Hepatocyte (in vitro differentiated cells): Measurements from ENCODE around the gene GRIN3B. TPM values are rescaled to one million over a fixed set of nuclear protein-coding genes. Genes with fewer than 3 reads are reported as not detected.

Experiments used
- DNase-seq: peaks from one replicate; pipeline ENCODE4 v3.0.0-alpha.2; 2016; ENCODE audit warnings: low spot score
- H2AFZ ChIP-seq: fragments of 200-600 bp; sonication (generic); 2 replicates; pipeline ENCODE4 v1.6.0; 2016; ENCODE audit warnings: antibody characterized with exemption, mild to moderate bottlenecking
- H3K27ac ChIP-seq: fragments of 200-600 bp; sonication (generic); 2 replicates; pipeline ENCODE4 v1.5.1; 2016; ENCODE audit warnings: mild to moderate bottlenecking
- H3K27me3 ChIP-seq: fragments of 200-600 bp; sonication (generic); 2 replicates; pipeline ENCODE4 v1.6.1; 2016
- H3K36me3 ChIP-seq: fragments of 200-600 bp; sonication (generic); replicated peaks from 2 replicates; pipeline ENCODE4 v1.5.1; 2016; ENCODE audit warnings: low read depth; ENCODE audit not compliant: insufficient read depth
- H3K4me1 ChIP-seq: fragments of 200-600 bp; sonication (generic); 2 replicates; pipeline ENCODE4 v1.5.1; 2016; ENCODE audit warnings: mild to moderate bottlenecking, moderate library complexity; ENCODE audit not compliant: insufficient read depth
- H3K4me2 ChIP-seq: fragments of 200-600 bp; sonication (generic); 2 replicates; pipeline ENCODE4 v1.6.0; 2016
- H3K4me3 ChIP-seq: fragments of 200-600 bp; sonication (generic); 2 replicates; pipeline ENCODE4 v1.5.1; 2016; ENCODE audit warnings: mild to moderate bottlenecking
- H3K79me2 ChIP-seq: fragments of 200-600 bp; sonication (generic); 2 replicates; pipeline ENCODE4 v1.6.0; 2017; ENCODE audit warnings: mild to moderate bottlenecking
- H3K9me2 ChIP-seq: fragments of 200-600 bp; sonication (generic); replicated peaks from 2 replicates; pipeline ENCODE4 v1.6.0; 2017; ENCODE audit warnings: mild to moderate bottlenecking; ENCODE audit not compliant: insufficient read depth
- H3K9me3 ChIP-seq: fragments of 200-600 bp; sonication (generic); 2 replicates; pipeline ENCODE4 v1.5.1; 2016; ENCODE audit warnings: low read depth, mild to moderate bottlenecking
- H4K20me1 ChIP-seq: fragments of 200-600 bp; sonication (generic); 2 replicates; pipeline ENCODE4 v1.6.0; 2016; ENCODE audit warnings: mild to moderate bottlenecking; ENCODE audit not compliant: insufficient read depth, poor library complexity, severe bottlenecking
- EZH2 ChIP-seq: fragments of 200-600 bp; sonication (generic); IDR thresholded peaks from 2 replicates; pipeline ENCODE4 v1.6.1; 2016; ENCODE audit warnings: antibody characterized with exemption, mild to moderate bottlenecking, borderline replicate concordance
- EZH2phosphoT487 ChIP-seq: fragments of 200-600 bp; sonication (generic); IDR thresholded peaks from one replicate; pipeline ENCODE4 v1.6.1; 2018; ENCODE audit warnings: antibody characterized with exemption, mild to moderate bottlenecking, low read depth, moderate library complexity; ENCODE audit not compliant: unreplicated experiment, severe bottlenecking
- WGBS: methylation state at CpG from one replicate; pipeline ENCODE4 v1.1.6; 2016; ENCODE audit warnings: low lambda C conversion rate; ENCODE audit errors: missing lambda C conversion rate; 5-methylcytosine and 5-hydroxymethylcytosine counted together
- polyA plus RNA-seq: library from polyadenylated mRNA; unstranded; fragments of >200 nt; fragmentation: Nextera tagmentation; extraction: Ambion mirVana; gene quantifications from 2 replicates; pipeline ENCODE4 v1.2.1, GENCODE V29; 2016
- total RNA-seq: library from RNA; depleted of rRNA; stranded (reverse); fragments of >200 nt; gene quantifications from 2 replicates; pipeline ENCODE4 v1.2.3, GENCODE V29; 2014
- TF ChIP-seq, protein P1 (sequence below): fragments of 200-600 bp; sonication (generic); IDR thresholded peaks from 2 replicates; pipeline ENCODE4 v1.5.1; 2016; ENCODE audit warnings: antibody characterized with exemption, mild to moderate bottlenecking; ENCODE audit not compliant: poor library complexity

The GRIN3B gene, protein sequence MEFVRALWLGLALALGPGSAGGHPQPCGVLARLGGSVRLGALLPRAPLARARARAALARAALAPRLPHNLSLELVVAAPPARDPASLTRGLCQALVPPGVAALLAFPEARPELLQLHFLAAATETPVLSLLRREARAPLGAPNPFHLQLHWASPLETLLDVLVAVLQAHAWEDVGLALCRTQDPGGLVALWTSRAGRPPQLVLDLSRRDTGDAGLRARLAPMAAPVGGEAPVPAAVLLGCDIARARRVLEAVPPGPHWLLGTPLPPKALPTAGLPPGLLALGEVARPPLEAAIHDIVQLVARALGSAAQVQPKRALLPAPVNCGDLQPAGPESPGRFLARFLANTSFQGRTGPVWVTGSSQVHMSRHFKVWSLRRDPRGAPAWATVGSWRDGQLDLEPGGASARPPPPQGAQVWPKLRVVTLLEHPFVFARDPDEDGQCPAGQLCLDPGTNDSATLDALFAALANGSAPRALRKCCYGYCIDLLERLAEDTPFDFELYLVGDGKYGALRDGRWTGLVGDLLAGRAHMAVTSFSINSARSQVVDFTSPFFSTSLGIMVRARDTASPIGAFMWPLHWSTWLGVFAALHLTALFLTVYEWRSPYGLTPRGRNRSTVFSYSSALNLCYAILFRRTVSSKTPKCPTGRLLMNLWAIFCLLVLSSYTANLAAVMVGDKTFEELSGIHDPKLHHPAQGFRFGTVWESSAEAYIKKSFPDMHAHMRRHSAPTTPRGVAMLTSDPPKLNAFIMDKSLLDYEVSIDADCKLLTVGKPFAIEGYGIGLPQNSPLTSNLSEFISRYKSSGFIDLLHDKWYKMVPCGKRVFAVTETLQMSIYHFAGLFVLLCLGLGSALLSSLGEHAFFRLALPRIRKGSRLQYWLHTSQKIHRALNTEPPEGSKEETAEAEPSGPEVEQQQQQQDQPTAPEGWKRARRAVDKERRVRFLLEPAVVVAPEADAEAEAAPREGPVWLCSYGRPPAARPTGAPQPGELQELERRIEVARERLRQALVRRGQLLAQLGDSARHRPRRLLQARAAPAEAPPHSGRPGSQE
- total RNA-seq (0.30 and 0.64 TPM in 2 replicates), polyA plus RNA-seq (0.48 and 0.49 TPM in 2 replicates)

DNA sequence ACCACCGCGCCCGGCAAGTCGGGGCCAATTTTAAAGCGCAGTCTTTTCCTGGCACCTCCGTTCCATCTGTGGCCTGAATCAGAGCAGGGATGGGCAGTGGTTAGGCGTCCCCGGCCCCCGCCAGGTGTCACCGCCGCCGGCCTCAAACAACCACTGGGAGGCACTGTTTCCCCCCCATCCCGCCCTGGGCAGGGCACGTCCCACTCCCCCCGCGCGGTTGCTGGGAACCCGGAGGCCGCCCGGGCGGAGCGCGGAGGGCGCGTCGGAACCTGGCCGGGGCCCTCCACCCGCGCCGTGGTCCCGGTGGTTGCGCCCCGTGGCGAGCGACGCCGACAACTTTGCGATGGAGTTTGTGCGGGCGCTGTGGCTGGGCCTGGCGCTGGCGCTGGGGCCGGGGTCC lies at the start of gene GRIN3B:
TSS of gene GRIN3B (plus strand) at position 325 of the 400 bp plus-strand sequence. CDS start at position 344, 19 bp downstream.
- H3K27ac ChIP-seq = no peak within 1 kb of the TSS
- peaks cover 53% of the 10 kb centered on the region for H3K27me3 ChIP-seq
- 10% methylated on average over 12 of the region's 43 CpGs for WGBS
- H3K4me2 ChIP-seq = peak within 1 kb of the TSS; percentile 90
- no peak within 1 kb of the TSS for H2AFZ ChIP-seq
- no peaks in the 10 kb centered on the region for H3K9me2 ChIP-seq
- peak; percentile 85 for DNase-seq
- no peaks in the 10 kb centered on the region for H3K36me3 ChIP-seq
- TF ChIP-seq EZH2phosphoT487 = no peak
- peak; percentile 23 for TF ChIP-seq EZH2
- TF ChIP-seq, protein P1, sequence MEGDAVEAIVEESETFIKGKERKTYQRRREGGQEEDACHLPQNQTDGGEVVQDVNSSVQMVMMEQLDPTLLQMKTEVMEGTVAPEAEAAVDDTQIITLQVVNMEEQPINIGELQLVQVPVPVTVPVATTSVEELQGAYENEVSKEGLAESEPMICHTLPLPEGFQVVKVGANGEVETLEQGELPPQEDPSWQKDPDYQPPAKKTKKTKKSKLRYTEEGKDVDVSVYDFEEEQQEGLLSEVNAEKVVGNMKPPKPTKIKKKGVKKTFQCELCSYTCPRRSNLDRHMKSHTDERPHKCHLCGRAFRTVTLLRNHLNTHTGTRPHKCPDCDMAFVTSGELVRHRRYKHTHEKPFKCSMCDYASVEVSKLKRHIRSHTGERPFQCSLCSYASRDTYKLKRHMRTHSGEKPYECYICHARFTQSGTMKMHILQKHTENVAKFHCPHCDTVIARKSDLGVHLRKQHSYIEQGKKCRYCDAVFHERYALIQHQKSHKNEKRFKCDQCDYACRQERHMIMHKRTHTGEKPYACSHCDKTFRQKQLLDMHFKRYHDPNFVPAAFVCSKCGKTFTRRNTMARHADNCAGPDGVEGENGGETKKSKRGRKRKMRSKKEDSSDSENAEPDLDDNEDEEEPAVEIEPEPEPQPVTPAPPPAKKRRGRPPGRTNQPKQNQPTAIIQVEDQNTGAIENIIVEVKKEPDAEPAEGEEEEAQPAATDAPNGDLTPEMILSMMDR = peak; percentile 68
- no peaks in the 10 kb centered on the region for H3K79me2 ChIP-seq
- no peaks in the 10 kb centered on the region for H3K9me3 ChIP-seq
- H3K4me1 ChIP-seq = peaks cover 18% of the 10 kb centered on the region
- no peaks in the 10 kb centered on the region for H4K20me1 ChIP-seq
- no peak within 1 kb of the TSS for H3K4me3 ChIP-seq

DNA sequence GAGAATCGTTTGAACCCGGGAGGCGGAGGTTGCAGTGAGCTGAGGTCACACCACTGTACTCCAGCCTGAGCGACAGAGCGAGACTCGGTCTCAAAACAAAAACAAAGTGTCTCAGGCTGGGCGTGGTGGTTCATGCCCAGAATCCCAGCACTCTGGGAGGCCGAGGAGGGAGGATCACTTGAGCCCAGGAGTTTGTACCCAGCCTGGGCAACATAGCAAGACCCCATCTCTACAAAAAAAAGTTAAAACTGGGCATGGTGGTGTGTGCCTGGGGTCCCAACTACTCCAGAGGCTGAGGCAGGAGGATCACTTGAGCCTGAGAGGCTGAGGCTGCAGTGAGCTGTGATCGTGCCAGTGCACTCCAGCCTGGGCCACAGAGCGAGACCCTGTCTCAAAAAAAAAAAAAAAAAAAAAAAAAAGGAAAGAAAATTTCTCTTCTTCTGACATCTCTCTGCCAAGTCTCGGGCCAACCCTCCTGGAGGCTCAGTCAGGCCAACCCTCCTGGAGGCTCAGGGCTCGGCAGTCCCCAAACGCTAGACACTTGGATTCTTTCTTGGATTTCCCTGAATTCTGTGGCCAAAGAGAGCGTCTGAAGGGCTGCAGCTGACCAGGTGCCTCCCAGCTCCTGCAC lies 48.1 kb upstream of the GRIN3B start:
- H3K36me3 ChIP-seq = no peaks in the 10 kb centered on the region
- no peaks in the 10 kb centered on the region for H3K9me2 ChIP-seq
- H3K27me3 ChIP-seq = no peaks in the 10 kb centered on the region
- H3K9me3 ChIP-seq = no peaks in the 10 kb centered on the region
- H3K27ac ChIP-seq = peak overlapping the region; percentile 100
- peaks cover 9% of the 10 kb centered on the region for H4K20me1 ChIP-seq
- peaks cover 92% of the 10 kb centered on the region for H3K79me2 ChIP-seq
- peak overlapping the region; percentile 88 for H3K4me2 ChIP-seq
- H3K4me3 ChIP-seq = no peak overlapping the region
- H3K4me1 ChIP-seq = peaks cover 85% of the 10 kb centered on the region
- no peak overlapping the region for H2AFZ ChIP-seq
- WGBS = 48% methylated on average over 14 of the region's 14 CpGs
- peak; percentile 4 for DNase-seq
- TF ChIP-seq, protein P1 = no peak
- no peak for TF ChIP-seq EZH2
- TF ChIP-seq EZH2phosphoT487 = no peak

DNA sequence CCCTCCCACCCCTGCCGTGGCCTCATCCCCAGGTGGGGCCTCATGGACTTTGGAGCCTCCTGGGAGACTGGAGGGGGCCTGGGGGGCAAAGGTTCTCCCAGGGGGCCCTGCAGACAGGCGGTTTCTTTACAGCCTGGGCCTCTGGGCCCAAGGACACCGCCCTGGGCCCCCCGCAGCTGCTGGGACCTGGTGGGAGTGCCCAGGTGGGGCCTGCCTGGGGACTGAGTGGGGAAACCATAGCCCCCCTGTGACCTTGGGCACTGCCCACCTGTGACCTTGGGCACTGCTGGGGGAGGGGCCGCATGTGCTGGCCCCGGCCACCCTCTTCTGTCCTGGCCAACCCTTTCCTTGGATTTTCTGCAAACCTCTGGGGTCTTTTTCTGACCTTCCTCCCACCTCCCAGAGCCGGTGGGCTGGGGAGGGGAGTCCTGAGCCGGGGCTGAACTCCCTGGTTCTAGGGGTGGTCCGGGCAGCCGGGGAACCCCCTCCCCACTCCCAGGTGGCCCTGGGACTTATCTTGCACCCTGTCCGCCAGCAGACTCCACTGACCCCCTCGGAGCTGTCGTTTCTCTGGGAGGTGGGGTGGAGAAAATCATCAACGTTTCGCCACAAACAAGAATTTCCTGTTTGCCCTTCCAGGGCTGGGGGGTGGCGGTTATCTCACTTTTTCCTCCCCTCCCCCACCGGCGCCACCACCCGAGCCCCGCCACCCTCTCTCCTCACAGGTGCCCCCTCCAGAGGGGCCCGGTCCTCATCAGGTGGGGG lies 47.4 kb upstream of the GRIN3B start:
- Histone ChIP-seq H3K9me3 (no peaks in the 10 kb centered on the region), H3K9me2 (no peaks in the 10 kb centered on the region), H3K79me2 (peaks cover 92% of the 10 kb centered on the region), H3K27me3 (no peaks in the 10 kb centered on the region), H3K4me2 (peak overlapping the region; percentile 88), H3K36me3 (no peaks in the 10 kb centered on the region), H3K4me3 (peak overlapping the region; percentile 11), H4K20me1 (peaks cover 2% of the 10 kb centered on the region), H3K27ac (peak overlapping the region; percentile 100), H3K4me1 (peaks cover 91% of the 10 kb centered on the region), H2AFZ (no peak overlapping the region)
- 20% methylated on average over 11 of the region's 21 CpGs for WGBS
- TF ChIP-seq, protein P1 = no peak
- TF ChIP-seq EZH2 = no peak
- no peak for TF ChIP-seq EZH2phosphoT487
- peak; percentile 92 for DNase-seq
